OCI-LY1 (cell line): ENCODE measurements around the gene TNN.

ENCODE experiments used
- H2AFZ ChIP-seq: fragments of 200-600 bp; sonication (generic), shearing (Covaris generic); 2 replicates; pipeline ENCODE4 v1.6.0; 2014; ENCODE audit warnings: antibody characterized with exemption, mild to moderate bottlenecking, low read length
- H3F3A ChIP-seq: fragments of 200-600 bp; sonication (generic), shearing (Covaris generic); 2 replicates; pipeline ENCODE4 v1.6.0; 2014; ENCODE audit warnings: mild to moderate bottlenecking, antibody characterized with exemption, low read length, moderate library complexity; ENCODE audit not compliant: insufficient read depth
- H3K27ac ChIP-seq: fragments of 200-600 bp; sonication (generic); 2 replicates; pipeline ENCODE4 v1.5.1; 2014; ENCODE audit warnings: low read length, mixed run types, mild to moderate bottlenecking, low read depth; ENCODE audit not compliant: poor library complexity, severe bottlenecking
- H3K27me3 ChIP-seq: fragments of 200-600 bp; sonication (generic); 2 replicates; pipeline ENCODE4 v1.6.0; 2014; ENCODE audit warnings: antibody characterized with exemption, mild to moderate bottlenecking, low read length, moderate library complexity; ENCODE audit not compliant: insufficient read depth
- H3K36me3 ChIP-seq: fragments of 200-600 bp; sonication (generic); 2 replicates; pipeline ENCODE4 v1.6.1; 2014; ENCODE audit warnings: mild to moderate bottlenecking, antibody characterized with exemption, low read length, moderate library complexity, mixed read lengths; ENCODE audit not compliant: insufficient read depth
- H3K4me1 ChIP-seq: fragments of 200-600 bp; sonication (generic); 2 replicates; pipeline ENCODE4 v1.5.1; 2014; ENCODE audit warnings: mild to moderate bottlenecking, low read length, moderate library complexity; ENCODE audit not compliant: insufficient read depth, severe bottlenecking
- H3K4me2 ChIP-seq: fragments of 200-600 bp; sonication (generic), shearing (Covaris generic); 2 replicates; pipeline ENCODE4 v1.6.1; 2014; ENCODE audit warnings: low read length
- H3K4me3 ChIP-seq: fragments of 200-600 bp; sonication (generic); 2 replicates; pipeline ENCODE4 v1.5.1; 2014; ENCODE audit warnings: low read length, low read depth, mild to moderate bottlenecking, mixed read lengths; ENCODE audit not compliant: poor library complexity, severe bottlenecking
- H3K79me2 ChIP-seq: fragments of 200-600 bp; shearing (Covaris generic); 2 replicates; pipeline ENCODE4 v1.6.1; 2016; ENCODE audit warnings: mixed run types, low read length, mixed read lengths; ENCODE audit not compliant: insufficient read depth
- H3K9ac ChIP-seq: fragments of 200-600 bp; sonication (generic), shearing (Covaris generic); 2 replicates; pipeline ENCODE4 v1.6.1; 2014; ENCODE audit warnings: mild to moderate bottlenecking, low read length, mixed read lengths
- H3K9me2 ChIP-seq: fragments of 200-600 bp; sonication (generic), shearing (Covaris generic); 2 replicates; pipeline ENCODE4 v1.6.1; 2014; ENCODE audit warnings: low read depth, mild to moderate bottlenecking, low read length, mixed read lengths
- H3K9me3 ChIP-seq: fragments of 200-600 bp; shearing (Covaris generic); 2 replicates; pipeline ENCODE4 v1.6.1; 2014; ENCODE audit warnings: low read length, mixed read lengths
- H4K20me1 ChIP-seq: fragments of 200-600 bp; sonication (generic), shearing (Covaris generic); 2 replicates; pipeline ENCODE4 v1.6.0; 2016; ENCODE audit warnings: mild to moderate bottlenecking, low read length; ENCODE audit not compliant: insufficient read depth
- CTCF ChIP-seq: fragments of 200-600 bp; sonication (generic), shearing (Covaris generic); IDR thresholded peaks from 2 replicates; pipeline ENCODE4 v1.5.1; 2017; ENCODE audit warnings: mild to moderate bottlenecking, antibody characterized with exemption, low read length, moderate library complexity, mixed read lengths
- EZH2 ChIP-seq: fragments of 200-600 bp; sonication (generic), shearing (Covaris generic); IDR thresholded peaks from 2 replicates; pipeline ENCODE4 v1.8.0; 2017; ENCODE audit warnings: borderline replicate concordance, mixed run types, mild to moderate bottlenecking, antibody characterized with exemption, low read length, moderate library complexity, mixed read lengths

The TNN gene

GRCh38 chr1:175094626-175095025 lies 27.0 kb downstream of the TNN start:
- TF ChIP-seq CTCF, result no peak
- TF ChIP-seq EZH2, result no peak

GRCh38 chr1:175095069-175095468 lies 27.4 kb downstream of the TNN start:
- Histone ChIP-seq H4K20me1 (no peaks in the 10 kb centered on the region), H3K36me3 (no peaks in the 10 kb centered on the region), H3K9me2 (no peaks in the 10 kb centered on the region), H3K27ac (no peak overlapping the region), H2AFZ (no peak overlapping the region), H3K4me3 (no peak overlapping the region), H3K4me2 (no peak overlapping the region), H3K4me1 (no peaks in the 10 kb centered on the region), H3K79me2 (no peaks in the 10 kb centered on the region), H3F3A (no peaks in the 10 kb centered on the region), H3K9ac (no peak overlapping the region), H3K9me3 (no peaks in the 10 kb centered on the region), H3K27me3 (no peaks in the 10 kb centered on the region)
- TF ChIP-seq CTCF, result no peak
- TF ChIP-seq EZH2, result no peak

More at GRCh38 chr1:175094626-175095025, 27.0 kb downstream of the TNN start:
- Histone ChIP-seq H2AFZ (no peak overlapping the region), H3K36me3 (no peaks in the 10 kb centered on the region), H3K4me1 (no peaks in the 10 kb centered on the region), H3K27me3 (no peaks in the 10 kb centered on the region), H3F3A (no peaks in the 10 kb centered on the region), H4K20me1 (no peaks in the 10 kb centered on the region), H3K9me3 (no peaks in the 10 kb centered on the region), H3K79me2 (no peaks in the 10 kb centered on the region), H3K9me2 (no peaks in the 10 kb centered on the region), H3K9ac (no peak overlapping the region), H3K4me3 (no peak overlapping the region), H3K27ac (no peak overlapping the region), H3K4me2 (no peak overlapping the region)

- Histone ChIP-seq H3K36me3 (no peaks in the 10 kb centered on the region), H3K27me3 (no peaks in the 10 kb centered on the region), H3K27ac (no peak overlapping the region), H3K9me2 (no peaks in the 10 kb centered on the region), H3K9ac (no peak overlapping the region), H3K4me1 (no peaks in the 10 kb centered on the region), H3F3A (no peaks in the 10 kb centered on the region), H3K4me2 (no peak overlapping the region), H3K4me3 (no peak overlapping the region), H3K79me2 (no peaks in the 10 kb centered on the region), H3K9me3 (no peaks in the 10 kb centered on the region), H2AFZ (no peak overlapping the region), H4K20me1 (no peaks in the 10 kb centered on the region)
- TF ChIP-seq CTCF, result no peak
- TF ChIP-seq EZH2, result no peak
Observed at GRCh38 chr1:175095978-175096607, 28.5 kb downstream of the TNN start.
